SK-N-SH (cell line): Measurements from ENCODE around the gene RNF149. TPM values are rescaled to one million over a fixed set of nuclear protein-coding genes. Genes with fewer than 3 reads are reported as not detected.

Experiments used
- CTCF ChIA-PET: fragments of 300-600, 350-600 bp; formaldehyde crosslinking; extraction: SDS; loops from one replicate; lab custom pipeline; 2021; lab: Yijun Ruan, JAX
- POLR2A ChIA-PET: fragments of 350-600 bp; sonication (Branson Sonifier 250); formaldehyde crosslinking; extraction: SDS; loops from one replicate; lab custom pipeline; 2020; ENCODE audit warnings: antibody characterized with exemption, inconsistent platforms; lab: Yijun Ruan, JAX
- DNase-seq: peaks from one replicate; pipeline ENCODE4 v3.0.0; 2012
- H2AFZ ChIP-seq: fragments of 200-600 bp; sonication (generic); 2 replicates; pipeline ENCODE4 v1.8.1; 2016; ENCODE audit warnings: antibody characterized with exemption, mild to moderate bottlenecking, low read depth
- H3F3A ChIP-seq: fragments of 200-600 bp; sonication (generic); replicated peaks from 2 replicates; pipeline ENCODE3; 2016; ENCODE audit warnings: antibody characterized with exemption, mild to moderate bottlenecking; ENCODE audit not compliant: insufficient read depth
- H3K27ac ChIP-seq, 2 experiments: fragments of 200-500 bp in 1 of 2; fragments of 200-600 bp in 1 of 2; sonication (Bioruptor generic) in 1 of 2; sonication (generic), shearing (Covaris generic) in 1 of 2; 2 replicates each; pipeline versions ENCODE4 v1.5.1 to v1.6.1; 2014 to 2016; ENCODE audit warnings: low read depth in 2 of 2, inconsistent platforms in 1 of 2, low read length in 1 of 2, mild to moderate bottlenecking in 1 of 2, mixed read lengths in 1 of 2
- H3K27me3 ChIP-seq: fragments of 200-600 bp; sonication (generic), shearing (Covaris generic); 2 replicates; pipeline ENCODE4 v1.6.1; 2016; ENCODE audit warnings: mixed run types; ENCODE audit not compliant: insufficient read depth
- H3K36me3 ChIP-seq, 2 experiments: fragments of 200-500 bp in 1 of 2; fragments of 200-600 bp in 1 of 2; sonication (Bioruptor generic) in 1 of 2; sonication (generic) in 1 of 2; replicated peaks in 1 of 2; 2 replicates each; pipeline versions ENCODE3 to v1.5.1; 2014 to 2016; ENCODE audit warnings: low read length in 1 of 2, mild to moderate bottlenecking in 1 of 2; ENCODE audit not compliant: insufficient read depth in 2 of 2, control insufficient read depth in 1 of 2
- H3K4me1 ChIP-seq, 2 experiments: fragments of 200-500 bp in 1 of 2; fragments of 200-600 bp in 1 of 2; sonication (Bioruptor generic) in 1 of 2; sonication (generic), shearing (Covaris generic) in 1 of 2; 2 replicates each; pipeline versions ENCODE4 v1.5.1 to v1.6.1; 2014 to 2016; ENCODE audit warnings: low read depth in 1 of 2, low read length in 1 of 2, mixed run types in 1 of 2; ENCODE audit not compliant: insufficient read depth in 2 of 2, control insufficient read depth in 1 of 2
- H3K4me2 ChIP-seq: fragments of 200-600 bp; sonication (generic), shearing (Covaris generic); 2 replicates; pipeline ENCODE4 v1.6.1; 2017; ENCODE audit warnings: mixed run types
- H3K4me3 ChIP-seq, 2 experiments: fragments of 200-500 bp in 1 of 2; fragments of 200-600 bp in 1 of 2; sonication (Bioruptor generic) in 1 of 2; sonication (generic), shearing (Covaris generic) in 1 of 2; 2 replicates each; pipeline versions ENCODE4 v1.5.1 to v1.8.1; 2014 to 2016; ENCODE audit warnings: low read depth in 2 of 2, inconsistent platforms in 1 of 2, low read length in 1 of 2, mild to moderate bottlenecking in 1 of 2, mixed read lengths in 1 of 2, moderate library complexity in 1 of 2
- H3K79me2 ChIP-seq: fragments of 200-600 bp; sonication (generic); 2 replicates; pipeline ENCODE4 v1.8.1; 2017; ENCODE audit warnings: mild to moderate bottlenecking; ENCODE audit not compliant: insufficient read depth
- H3K9ac ChIP-seq: fragments of 200-600 bp; sonication (generic); 2 replicates; pipeline ENCODE4 v1.6.1; 2017; ENCODE audit warnings: mixed run types
- H3K9me2 ChIP-seq: fragments of 200-600 bp; sonication (generic); 2 replicates; pipeline ENCODE4 v1.6.1; 2017; ENCODE audit warnings: mixed run types
- H3K9me3 ChIP-seq: fragments of 200-600 bp; sonication (generic); 2 replicates; pipeline ENCODE4 v1.6.1; 2017; ENCODE audit warnings: mixed run types, mild to moderate bottlenecking, moderate library complexity
- H4K20me1 ChIP-seq: fragments of 200-600 bp; sonication (generic); 2 replicates; pipeline ENCODE4 v1.6.1; 2017; ENCODE audit warnings: mild to moderate bottlenecking, mixed run types; ENCODE audit not compliant: insufficient read depth
- CHD2 ChIP-seq: fragments of 150-350 bp; IDR thresholded peaks from 2 replicates; pipeline ENCODE4 v1.6.1; 2018; ENCODE audit warnings: low read length; ENCODE audit not compliant: partially characterized antibody
- EP300 ChIP-seq, 2 experiments: IDR thresholded peaks; 2 replicates each; pipeline versions ENCODE4 v1.4.0 to v1.6.1; 2012; ENCODE audit warnings: borderline replicate concordance in 1 of 2, low read depth in 1 of 2, low read length in 1 of 2
- EZH2phosphoT487 ChIP-seq: fragments of 200-600 bp; sonication (generic); IDR thresholded peaks from 2 replicates; pipeline ENCODE4 v1.6.1; 2017; ENCODE audit warnings: low read depth, mixed run types, mild to moderate bottlenecking, antibody characterized with exemption, moderate library complexity, borderline replicate concordance
- GABPA ChIP-seq: IDR thresholded peaks from 2 replicates; pipeline ENCODE4 v1.4.0; 2012; ENCODE audit warnings: low read depth, mild to moderate bottlenecking
- MEF2A ChIP-seq: IDR thresholded peaks from 2 replicates; pipeline ENCODE4 v1.4.0; 2012; ENCODE audit warnings: low read depth, borderline replicate concordance
- MXI1 ChIP-seq: IDR thresholded peaks from 2 replicates; pipeline ENCODE4 v1.6.1; 2012; ENCODE audit warnings: mild to moderate bottlenecking, low read depth, low read length, improper control_type of control experiment
- NFIC ChIP-seq: IDR thresholded peaks from 2 replicates; pipeline ENCODE4 v1.4.0; 2012; ENCODE audit warnings: borderline replicate concordance
- RAD21 ChIP-seq: IDR thresholded peaks from 2 replicates; pipeline ENCODE4 v1.6.1; 2012; ENCODE audit warnings: mild to moderate bottlenecking, low read length
- RCOR1 ChIP-seq: fragments of 150-350 bp; IDR thresholded peaks from 2 replicates; pipeline ENCODE4 v1.6.1; 2017; ENCODE audit warnings: antibody characterized with exemption, low read length
- REST ChIP-seq: IDR thresholded peaks from 2 replicates; pipeline ENCODE4 v1.6.1; 2012; ENCODE audit warnings: mild to moderate bottlenecking, low read depth, low read length, moderate library complexity
- RXRA ChIP-seq: IDR thresholded peaks from 2 replicates; pipeline ENCODE4 v1.4.0; 2012; ENCODE audit warnings: low read depth, mild to moderate bottlenecking, borderline replicate concordance
- SIN3A ChIP-seq: IDR thresholded peaks from 2 replicates; pipeline ENCODE4 v1.6.1; 2012; ENCODE audit warnings: low read depth, mild to moderate bottlenecking, low read length, moderate library complexity, borderline replicate concordance
- TAF1 ChIP-seq: IDR thresholded peaks from 2 replicates; pipeline ENCODE4 v1.6.1; 2012; ENCODE audit warnings: low read depth, mild to moderate bottlenecking, low read length, moderate library complexity, borderline replicate concordance
- TCF12 ChIP-seq: IDR thresholded peaks from 2 replicates; pipeline ENCODE4 v1.4.0; 2012
- TEAD4 ChIP-seq: IDR thresholded peaks from 2 replicates; pipeline ENCODE4 v1.4.0; 2012; ENCODE audit warnings: mild to moderate bottlenecking, borderline replicate concordance; ENCODE audit not compliant: insufficient read depth
- USF1 ChIP-seq: IDR thresholded peaks from 2 replicates; pipeline ENCODE4 v1.4.0; 2012; ENCODE audit warnings: low read depth, borderline replicate concordance
- YY1 ChIP-seq: IDR thresholded peaks from 2 replicates; pipeline ENCODE4 v1.4.0; 2012; ENCODE audit warnings: low read depth, mild to moderate bottlenecking
- WGBS: methylation state at CpG from one replicate; pipeline ENCODE4 v1.1.6; 2017; ENCODE audit warnings: low lambda C conversion rate; 5-methylcytosine and 5-hydroxymethylcytosine counted together
- polyA plus RNA-seq, 3 experiments: library from polyadenylated mRNA; depleted of rRNA; stranded (reverse); fragments of >200 nt; gene quantifications; 2 replicates each; pipeline ENCODE4 v1.2.3, GENCODE V29; 2012
- TF ChIP-seq, protein P1 (sequence below): fragments of 150-350 bp; IDR thresholded peaks from 2 replicates; pipeline ENCODE4 v1.6.1; 2017; ENCODE audit warnings: antibody characterized with exemption, low read length, low read depth, borderline replicate concordance
- TF ChIP-seq, protein P2 (sequence below): IDR thresholded peaks from 2 replicates; pipeline ENCODE4; 2012
- TF ChIP-seq, protein P3 (sequence below): IDR thresholded peaks from 2 replicates; pipeline ENCODE4 v1.4.0; 2012; ENCODE audit warnings: low read depth
- TF ChIP-seq, protein P4 (sequence below): IDR thresholded peaks from 2 replicates; pipeline ENCODE4 v1.4.0; 2012; ENCODE audit warnings: low read depth, borderline replicate concordance
- TF ChIP-seq, protein P5 (sequence below): fragments of 200-600 bp; sonication (generic); IDR thresholded peaks from 2 replicates; pipeline ENCODE4 v1.6.1; 2017; ENCODE audit warnings: antibody characterized with exemption, mild to moderate bottlenecking, moderate library complexity

Gene RNF149
- polyA plus RNA-seq, 1 of the 3 experiments (the other 2 are of a cell fraction): 15.3 TPM

- no peaks in the 10 kb centered on the region for H3K79me2 ChIP-seq
- H3K4me3 ChIP-seq: no peak overlapping the region
- peaks cover 12% of the 10 kb centered on the region for H3F3A ChIP-seq
- no peaks in the 10 kb centered on the region for H3K9me3 ChIP-seq
- H3K9ac ChIP-seq: no peak overlapping the region
- no peak for DNase-seq
- H3K36me3 ChIP-seq: no peaks in the 10 kb centered on the region
- H3K4me2 ChIP-seq: no peak overlapping the region
- H4K20me1 ChIP-seq: no peaks in the 10 kb centered on the region
- POLR2A ChIA-PET: no interaction called here
- no peaks in the 10 kb centered on the region; a peak in 1 of 4 replicates for H3K4me1 ChIP-seq
- CTCF ChIA-PET: interaction anchor here (6.5 kb wide), 1 partner anchor 13 kb away, joined by 40 read pairs; no protein-coding TSS in a partner anchor
- no peaks in the 10 kb centered on the region for H3K27me3 ChIP-seq
- H3K9me2 ChIP-seq: no peaks in the 10 kb centered on the region
- H2AFZ ChIP-seq: peak overlapping the region; percentile 80
- H3K27ac ChIP-seq: 0 out of 4 replicates have a peak overlapping the region, but pooled peaks of 1 of the 2 experiments have one; percentile 17
- 28% methylated on average over 3 of the region's 3 CpGs for WGBS
- no peak for TF ChIP-seq USF1
- TF ChIP-seq RCOR1: no peak
- TF ChIP-seq GABPA: peak; percentile 25; the same call in 1 of the 2 replicates
- TF ChIP-seq, protein P1, sequence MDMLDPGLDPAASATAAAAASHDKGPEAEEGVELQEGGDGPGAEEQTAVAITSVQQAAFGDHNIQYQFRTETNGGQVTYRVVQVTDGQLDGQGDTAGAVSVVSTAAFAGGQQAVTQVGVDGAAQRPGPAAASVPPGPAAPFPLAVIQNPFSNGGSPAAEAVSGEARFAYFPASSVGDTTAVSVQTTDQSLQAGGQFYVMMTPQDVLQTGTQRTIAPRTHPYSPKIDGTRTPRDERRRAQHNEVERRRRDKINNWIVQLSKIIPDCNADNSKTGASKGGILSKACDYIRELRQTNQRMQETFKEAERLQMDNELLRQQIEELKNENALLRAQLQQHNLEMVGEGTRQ: no peak
- TF ChIP-seq SIN3A: no peak
- TF ChIP-seq TEAD4: 0 out of 2 replicates have a peak, but pooled peaks have one; percentile 15
- TF ChIP-seq EP300 (IDR thresholded peaks at IDR 0.05; ENCODE audit: borderline replicate concordance in 1 of 2, low read depth in 1 of 2, low read length in 1 of 2): 0 out of 4 replicates have a peak, but pooled peaks of 1 of the 2 experiments have one; percentile 9
- TF ChIP-seq TAF1: no peak
- no peak for TF ChIP-seq NFIC
- no peak for TF ChIP-seq RXRA
- TF ChIP-seq CHD2: no peak
- TF ChIP-seq EZH2phosphoT487: no peak
- TF ChIP-seq, protein P2, sequence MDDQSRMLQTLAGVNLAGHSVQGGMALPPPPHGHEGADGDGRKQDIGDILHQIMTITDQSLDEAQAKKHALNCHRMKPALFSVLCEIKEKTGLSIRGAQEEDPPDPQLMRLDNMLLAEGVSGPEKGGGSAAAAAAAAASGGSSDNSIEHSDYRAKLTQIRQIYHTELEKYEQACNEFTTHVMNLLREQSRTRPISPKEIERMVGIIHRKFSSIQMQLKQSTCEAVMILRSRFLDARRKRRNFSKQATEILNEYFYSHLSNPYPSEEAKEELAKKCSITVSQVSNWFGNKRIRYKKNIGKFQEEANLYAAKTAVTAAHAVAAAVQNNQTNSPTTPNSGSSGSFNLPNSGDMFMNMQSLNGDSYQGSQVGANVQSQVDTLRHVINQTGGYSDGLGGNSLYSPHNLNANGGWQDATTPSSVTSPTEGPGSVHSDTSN: 0 out of 2 replicates have a peak, but pooled peaks have one; percentile 3
- TF ChIP-seq REST: no peak
- TF ChIP-seq TCF12: peak; percentile 86
- TF ChIP-seq, protein P3, sequence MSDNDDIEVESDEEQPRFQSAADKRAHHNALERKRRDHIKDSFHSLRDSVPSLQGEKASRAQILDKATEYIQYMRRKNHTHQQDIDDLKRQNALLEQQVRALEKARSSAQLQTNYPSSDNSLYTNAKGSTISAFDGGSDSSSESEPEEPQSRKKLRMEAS: no peak
- TF ChIP-seq YY1: no peak
- TF ChIP-seq RAD21: no peak
- TF ChIP-seq MXI1: no peak
- TF ChIP-seq, protein P4, sequence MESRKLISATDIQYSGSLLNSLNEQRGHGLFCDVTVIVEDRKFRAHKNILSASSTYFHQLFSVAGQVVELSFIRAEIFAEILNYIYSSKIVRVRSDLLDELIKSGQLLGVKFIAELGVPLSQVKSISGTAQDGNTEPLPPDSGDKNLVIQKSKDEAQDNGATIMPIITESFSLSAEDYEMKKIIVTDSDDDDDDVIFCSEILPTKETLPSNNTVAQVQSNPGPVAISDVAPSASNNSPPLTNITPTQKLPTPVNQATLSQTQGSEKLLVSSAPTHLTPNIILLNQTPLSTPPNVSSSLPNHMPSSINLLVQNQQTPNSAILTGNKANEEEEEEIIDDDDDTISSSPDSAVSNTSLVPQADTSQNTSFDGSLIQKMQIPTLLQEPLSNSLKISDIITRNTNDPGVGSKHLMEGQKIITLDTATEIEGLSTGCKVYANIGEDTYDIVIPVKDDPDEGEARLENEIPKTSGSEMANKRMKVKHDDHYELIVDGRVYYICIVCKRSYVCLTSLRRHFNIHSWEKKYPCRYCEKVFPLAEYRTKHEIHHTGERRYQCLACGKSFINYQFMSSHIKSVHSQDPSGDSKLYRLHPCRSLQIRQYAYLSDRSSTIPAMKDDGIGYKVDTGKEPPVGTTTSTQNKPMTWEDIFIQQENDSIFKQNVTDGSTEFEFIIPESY: no peak
- TF ChIP-seq, protein P5, sequence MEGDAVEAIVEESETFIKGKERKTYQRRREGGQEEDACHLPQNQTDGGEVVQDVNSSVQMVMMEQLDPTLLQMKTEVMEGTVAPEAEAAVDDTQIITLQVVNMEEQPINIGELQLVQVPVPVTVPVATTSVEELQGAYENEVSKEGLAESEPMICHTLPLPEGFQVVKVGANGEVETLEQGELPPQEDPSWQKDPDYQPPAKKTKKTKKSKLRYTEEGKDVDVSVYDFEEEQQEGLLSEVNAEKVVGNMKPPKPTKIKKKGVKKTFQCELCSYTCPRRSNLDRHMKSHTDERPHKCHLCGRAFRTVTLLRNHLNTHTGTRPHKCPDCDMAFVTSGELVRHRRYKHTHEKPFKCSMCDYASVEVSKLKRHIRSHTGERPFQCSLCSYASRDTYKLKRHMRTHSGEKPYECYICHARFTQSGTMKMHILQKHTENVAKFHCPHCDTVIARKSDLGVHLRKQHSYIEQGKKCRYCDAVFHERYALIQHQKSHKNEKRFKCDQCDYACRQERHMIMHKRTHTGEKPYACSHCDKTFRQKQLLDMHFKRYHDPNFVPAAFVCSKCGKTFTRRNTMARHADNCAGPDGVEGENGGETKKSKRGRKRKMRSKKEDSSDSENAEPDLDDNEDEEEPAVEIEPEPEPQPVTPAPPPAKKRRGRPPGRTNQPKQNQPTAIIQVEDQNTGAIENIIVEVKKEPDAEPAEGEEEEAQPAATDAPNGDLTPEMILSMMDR: no peak
- TF ChIP-seq MEF2A: no peak
Observed at GRCh38 chr2:101328474-101329007, 20.0 kb upstream of the RNF149 start.
